H1 (cell line): Measurements from ENCODE around the gene SECTM1. TPM values are rescaled to one million over a fixed set of nuclear protein-coding genes. Genes with fewer than 3 reads are reported as not detected.

Source experiments
- CHD7 ChIP-seq: fragments of 300-600 bp; sonication (generic); IDR thresholded peaks from 2 replicates; pipeline ENCODE4 v1.7.1; 2012; ENCODE audit warnings: low read length, moderate library complexity, mild to moderate bottlenecking, inconsistent platforms; ENCODE audit not compliant: insufficient replicate concordance
- polyA plus RNA-seq, 7 experiments: library from polyadenylated mRNA; depleted of rRNA in 3 of 7; stranded (reverse) in 5 of 7; unstranded in 2 of 7; fragments of >200 nt in 5 of 7; fragments of 200-250 nt in 2 of 7; gene quantifications; 1 replicate in 5 of 7; 2 replicates in 1 of 7; 4 replicates in 1 of 7; pipeline versions ENCODE4 v1.2.1 to v1.2.3, GENCODE V29; 2011 to 2013; ENCODE audit warnings: missing spikeins in 2 of 7, mixed read lengths in 2 of 7
- total RNA-seq: library from RNA; stranded (reverse); fragmentation: NEBNext Ultra II Directional; extraction: Animal tissue kit (Norgen Biotek cat#: 25700); gene quantifications from 2 replicates; pipeline ENCODE4 v1.2.1, GENCODE V29; 2021

The SECTM1 gene
- total and polyA plus RNA-seq, 2 of the 8 experiments (the other 6 are each of a cell fraction or from before 2014, with no cell fraction given), result 0.20 to 0.65 TPM

DNA sequence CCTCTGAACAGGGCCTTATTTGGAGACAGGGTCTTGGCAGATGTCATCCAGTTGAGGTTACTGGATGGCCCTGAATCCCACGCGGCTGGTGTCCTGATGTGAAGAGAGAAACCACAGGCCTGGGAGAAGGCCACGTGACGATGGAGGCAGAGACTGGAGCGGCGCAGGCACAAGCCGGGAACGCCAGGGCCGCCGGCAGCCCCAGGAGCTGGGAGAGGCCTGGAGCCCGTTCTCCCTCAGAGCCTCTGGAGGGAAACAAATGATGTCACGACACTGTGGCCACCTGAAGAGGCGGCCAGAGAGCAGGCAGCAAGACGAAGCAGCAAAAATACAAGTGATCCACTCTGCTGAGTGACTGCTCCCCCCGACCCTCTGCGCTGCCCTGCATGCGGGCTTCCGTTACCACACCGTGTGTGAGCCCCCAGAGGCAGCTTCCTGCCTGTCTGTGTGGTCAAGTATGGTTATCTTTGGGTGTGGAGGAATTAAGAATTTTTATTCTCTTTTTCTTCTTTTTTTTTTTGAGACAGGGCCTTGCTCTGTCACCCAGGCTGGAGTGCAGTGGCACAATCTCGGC is 27.8 kb downstream of the SECTM1 start (continued):
- no peak for TF ChIP-seq CHD7
